ENCODE data around the gene ANO1. TPM values are rescaled to one million over a fixed set of nuclear protein-coding genes. Genes with fewer than 3 reads are reported as not detected.
"Not testable (repeated sequence)": the region's sequence is repeated elsewhere in the genome, so short reads cannot be mapped to it uniquely, and the experiment has no call there.

ANO1 gene
- total RNA-seq, 2 donors from 2014 or later: 15.9 to 25.6 TPM

GRCh38 chr11:70209391-70209912 is 131.3 kb downstream of the ANO1 start:
- ATAC-seq: no peak
- intact Hi-C loops (cut with DNase I, micrococcal nuclease): no loop called here
- no peak for DNase-seq

GRCh38 chr11:70210051-70210501 is 132.0 kb downstream of the ANO1 start:
- ATAC-seq (peak; percentile 42), DNase-seq (no peak)
- intact Hi-C loops (cut with DNase I, micrococcal nuclease): no loop called here

DNA sequence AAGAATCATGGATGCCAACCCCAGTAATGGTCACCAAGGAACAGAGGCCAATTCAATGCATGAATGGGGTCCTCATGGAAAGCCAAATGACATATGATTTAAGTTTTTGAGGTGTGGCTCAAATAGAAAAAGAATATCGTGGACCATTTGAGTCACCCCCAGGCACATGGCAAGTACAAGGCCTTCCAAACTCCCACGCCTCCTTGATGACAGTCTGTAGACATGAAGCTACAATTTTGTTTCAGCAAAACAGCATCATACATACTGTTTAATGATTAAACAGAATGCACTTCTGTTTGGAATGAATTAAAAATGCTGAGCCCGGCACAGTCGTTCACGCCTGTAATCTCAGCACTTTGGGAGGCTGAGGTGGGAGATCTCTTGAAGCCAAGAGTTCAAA is 132.4 kb downstream of the ANO1 start:
- DNase-seq (no peak), ATAC-seq (no peak)
- intact Hi-C loops (cut with DNase I, micrococcal nuclease): no loop called here

- ATAC-seq (peak; percentile 82), DNase-seq (peak; percentile 58 to 73)
- intact Hi-C loops (cut with DNase I, micrococcal nuclease): no loop called here
Observed at GRCh38 chr11:70212227-70212811, 134.2 kb downstream of the ANO1 start.

DNA sequence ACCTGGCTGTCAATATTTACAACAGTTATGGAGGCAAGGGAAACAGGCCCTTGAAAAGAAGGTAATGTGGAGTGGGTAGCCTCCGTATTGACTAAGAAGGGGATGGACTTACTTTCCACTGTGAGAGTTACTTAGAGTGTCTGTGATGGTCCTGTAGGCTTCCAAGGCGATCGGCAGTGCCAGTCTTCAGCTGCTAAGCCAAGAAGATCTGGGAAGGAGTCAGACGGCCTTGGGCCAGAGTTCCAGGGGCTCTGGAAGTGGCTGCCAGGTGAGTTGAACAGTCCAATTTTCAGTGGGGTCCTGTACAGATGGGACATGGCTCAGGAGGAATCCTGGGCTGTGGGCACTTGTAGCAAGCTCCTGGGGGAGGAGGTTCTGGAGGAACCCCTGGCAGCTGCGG is 139.3 kb downstream of the ANO1 start:
- DNase-seq; intact Hi-C loops (cut with DNase I, micrococcal nuclease); ATAC-seq: not testable (repeated sequence)

GRCh38 chr11:70218076-70218475 is 140.0 kb downstream of the ANO1 start:
- intact Hi-C loops (cut with DNase I, micrococcal nuclease); DNase-seq; ATAC-seq: not testable (repeated sequence)

- ATAC-seq (no peak), DNase-seq (no peak)
- intact Hi-C loops (cut with DNase I, micrococcal nuclease): no loop called here
Observed at GRCh38 chr11:70220136-70220535, 142.0 kb downstream of the ANO1 start.

- intact Hi-C loops (cut with DNase I, micrococcal nuclease): no loop called here
- no peak for ATAC-seq
Observed at GRCh38 chr11:70220920-70221319, 142.8 kb downstream of the ANO1 start.

GRCh38 chr11:70225681-70226177 is 147.6 kb downstream of the ANO1 start:
- peak; percentile 90 to 94 for DNase-seq

More at GRCh38 chr11:70220920-70221319, 142.8 kb downstream of the ANO1 start:
- no peak for DNase-seq

DNA sequence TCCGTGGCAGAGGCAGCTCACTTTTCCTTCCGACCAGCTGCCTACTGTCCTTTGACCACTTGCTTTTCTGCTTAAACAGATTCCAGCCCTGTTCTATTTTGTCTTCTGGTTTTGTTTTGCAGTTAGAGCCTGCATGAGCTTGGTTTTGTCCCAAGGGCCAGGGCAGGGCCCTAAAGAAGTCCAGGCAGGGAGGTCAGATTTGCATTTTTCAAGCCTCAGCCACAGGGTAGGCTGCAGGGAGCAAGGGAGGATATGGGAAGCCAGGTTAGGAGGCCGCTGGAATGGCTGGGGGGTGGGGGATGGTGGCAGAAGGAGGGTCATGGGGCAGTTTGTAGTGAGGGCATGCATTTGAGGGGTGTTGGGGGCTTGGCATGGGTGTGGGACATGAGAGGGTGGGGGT is 148.1 kb downstream of the ANO1 start:
- intact Hi-C loops (cut with DNase I, micrococcal nuclease): no loop called here
- DNase-seq (no peak), ATAC-seq (peak; percentile 23)

More at GRCh38 chr11:70225681-70226177, 147.6 kb downstream of the ANO1 start:
- intact Hi-C loops (cut with DNase I, micrococcal nuclease): no loop called here
- ATAC-seq: peak; percentile 93

GRCh38 chr11:70226967-70227366 is 148.8 kb downstream of the ANO1 start:
- DNase-seq (peak in 1 of 2 donors; percentile 33), ATAC-seq (peak; percentile 4)
- intact Hi-C loops (cut with DNase I, micrococcal nuclease): no loop called here

GRCh38 chr11:70229737-70230136 is 151.6 kb downstream of the ANO1 start:
- ATAC-seq (no peak), DNase-seq (no peak)
- intact Hi-C loops (cut with DNase I, micrococcal nuclease): no loop called here

GRCh38 chr11:70230151-70230839 is 152.2 kb downstream of the ANO1 start:
- intact Hi-C loops (cut with DNase I, micrococcal nuclease): no loop called here
- ATAC-seq (no peak), DNase-seq (no peak)

GRCh38 chr11:70230840-70231710 is 153.0 kb downstream of the ANO1 start:
- ATAC-seq (no peak), DNase-seq (no peak)
- intact Hi-C loops (cut with DNase I, micrococcal nuclease): no loop called here

DNA sequence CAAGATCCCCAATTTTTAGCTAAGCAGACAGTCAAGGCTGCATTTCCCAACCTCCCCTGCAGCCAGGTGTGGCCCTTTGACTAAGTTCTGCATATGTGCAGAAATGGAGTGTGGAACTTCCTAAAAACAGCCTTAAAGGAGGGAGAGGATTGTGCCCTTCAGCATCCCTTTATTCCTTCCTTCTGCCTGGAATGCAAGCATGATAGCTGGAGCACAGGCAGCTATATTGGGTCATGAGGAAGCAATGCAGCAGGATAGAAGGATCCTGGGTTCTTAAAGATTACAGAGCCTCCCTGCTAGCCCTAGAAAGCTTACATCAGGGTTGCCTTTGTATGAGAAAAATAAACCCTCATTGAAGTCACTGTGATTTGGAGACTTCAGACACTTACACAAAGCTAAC is 154.9 kb downstream of the ANO1 start:
- intact Hi-C loops (cut with DNase I, micrococcal nuclease): no loop called here
- no peak for ATAC-seq
- DNase-seq: no peak

GRCh38 chr11:70233511-70233934 is 155.4 kb downstream of the ANO1 start:
- ATAC-seq (peak; percentile 74), DNase-seq (no peak)
- intact Hi-C loops (cut with DNase I, micrococcal nuclease): no loop called here

- no peak for DNase-seq
- ATAC-seq: no peak
- intact Hi-C loops (cut with DNase I, micrococcal nuclease): no loop called here
Observed at GRCh38 chr11:70233962-70234361, 155.8 kb downstream of the ANO1 start.

All from left colon (tissue), 2 donors.